ENCODE measurements around the gene CASP2. TPM values are rescaled to one million over a fixed set of nuclear protein-coding genes. Genes with fewer than 3 reads are reported as not detected.

CASP2 gene
- total and polyA plus RNA-seq, 2 of the 8 experiments (the other 6 are each of a cell fraction or from before 2014, with no cell fraction given) = 23.7 to 35.3 TPM

DNA sequence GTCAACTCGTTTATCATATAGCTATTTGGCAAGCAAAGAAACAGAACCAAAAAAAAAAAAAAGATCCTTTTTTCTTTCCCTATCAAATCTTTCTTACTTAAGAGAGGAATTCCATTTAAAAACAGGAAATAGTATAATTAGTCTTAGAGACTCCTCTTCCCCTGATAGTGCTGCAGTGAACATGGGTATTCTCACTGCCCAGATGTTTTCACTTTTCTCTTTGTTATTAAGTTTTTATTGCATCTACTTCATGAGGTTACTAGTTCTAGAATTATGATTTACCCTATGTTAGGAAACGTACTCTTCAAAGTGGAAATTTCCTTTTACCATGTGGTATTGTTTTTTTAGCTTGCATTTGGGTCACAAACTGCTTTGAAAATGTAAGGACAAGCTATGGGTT, 8.5 kb downstream of the CASP2 start (continued):
- TF ChIP-seq HDAC6 (IDR thresholded peaks at IDR 0.05; ENCODE audit: low read depth, low read length) = no peak
- no peak for TF ChIP-seq TCF12 (IDR thresholded peaks at IDR 0.05; ENCODE audit: low read depth, low read length)
- no peak for TF ChIP-seq NRF1 (IDR thresholded peaks at IDR 0.05; ENCODE audit: low read depth, low read length)
- TF ChIP-seq RAD21 (IDR thresholded peaks at IDR 0.05 in 1 of 2, conservative IDR thresholded peaks at IDR 0.05 in 1 of 2; ENCODE audit: low read depth in 2 of 2, low read length in 2 of 2) = no peak
- TF ChIP-seq RNF2 (IDR thresholded peaks at IDR 0.05; ENCODE audit: borderline replicate concordance, low read depth, low read length, missing control alignments, poor library complexity, severe bottlenecking) = no peak
- TF ChIP-seq EGR1 (IDR thresholded peaks at IDR 0.05; ENCODE audit: borderline replicate concordance, low read depth, low read length) = no peak

Data from H1 (cell line).